Ovary (tissue), 3 donors: ENCODE measurements around the gene EVI2A.

Experiments
- CTCF ChIP-seq, 3 donors: fragments of 450-650 bp in 2 of 3; fragments of 200-600 bp in 1 of 3; IDR thresholded peaks; one replicate each; pipeline versions ENCODE4 v1.5.1 to v1.8.0; 2016 to 2022; ENCODE audit warnings: antibody characterized with exemption in 3 of 3, mild to moderate bottlenecking in 1 of 3
- EP300 ChIP-seq: sonication (generic); formaldehyde crosslinking; IDR thresholded peaks from one replicate; pipeline ENCODE4 v1.6.1; 2017; ENCODE audit warnings: antibody characterized with exemption
- POLR2A ChIP-seq: fragments of 450-650 bp; IDR thresholded peaks from one replicate; pipeline ENCODE4 v1.6.1; 2017; ENCODE audit warnings: antibody characterized with exemption, mild to moderate bottlenecking, moderate library complexity
- donor health status: DM: no; HTN: no; CAD: no.

DNA sequence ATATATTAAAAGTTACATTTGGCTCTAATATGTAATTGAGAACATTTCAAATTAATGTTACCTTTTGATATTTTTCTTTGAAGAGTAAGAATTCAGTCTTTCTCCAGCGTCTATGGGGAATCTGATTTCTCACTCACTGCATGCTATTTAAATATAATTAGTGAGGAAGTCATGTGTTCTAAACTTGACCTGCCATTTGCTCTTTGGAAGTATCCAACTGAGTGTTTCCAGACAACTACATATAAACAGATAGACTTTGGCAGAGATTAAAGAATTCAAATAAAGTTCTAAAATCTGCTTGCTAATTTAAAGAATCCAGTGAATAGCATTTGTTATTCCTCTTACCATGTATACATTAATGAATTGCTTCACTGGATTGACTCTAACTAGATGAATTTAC, 47.9 kb downstream of the EVI2A start:
- no peak for TF ChIP-seq CTCF (IDR thresholded peaks at IDR 0.05)
- no peak for TF ChIP-seq POLR2A
- TF ChIP-seq EP300, result no peak
